Fibroblast of skin of right biceps (primary cell): ENCODE data around the gene FN1.

Source experiments
- DNase-seq: peaks from one replicate; pipeline ENCODE4 v3.0.0-alpha.2; 2013

FN1 gene

GRCh38 chr2:215382011-215382410, 53.9 kb downstream of the FN1 start:
- DNase-seq = no peak

- no peak for DNase-seq
Observed at GRCh38 chr2:215380699-215381098, 55.2 kb downstream of the FN1 start.

GRCh38 chr2:215379948-215380347, 55.9 kb downstream of the FN1 start:
- DNase-seq = no peak

- DNase-seq = no peak
Observed at GRCh38 chr2:215379039-215379438, 56.8 kb downstream of the FN1 start.

- no peak for DNase-seq
Observed at GRCh38 chr2:215378045-215378444, 57.8 kb downstream of the FN1 start.

- no peak for DNase-seq
Observed at GRCh38 chr2:215377283-215377682, 58.6 kb downstream of the FN1 start.

- no peak for DNase-seq
Observed at GRCh38 chr2:215376103-215376780, 59.6 kb downstream of the FN1 start.

- no peak for DNase-seq
Observed at GRCh38 chr2:215375467-215375830, 60.4 kb downstream of the FN1 start.

- no peak for DNase-seq
Observed at GRCh38 chr2:215374642-215375466, 61.0 kb downstream of the FN1 start.

GRCh38 chr2:215374002-215374401, 61.9 kb downstream of the FN1 start:
- DNase-seq = no peak

- no peak for DNase-seq
Observed at GRCh38 chr2:215372968-215373649, 62.8 kb downstream of the FN1 start.

GRCh38 chr2:215371915-215372897, 63.7 kb downstream of the FN1 start:
- no peak for DNase-seq

- no peak for DNase-seq
Observed at GRCh38 chr2:215370112-215370965, 65.5 kb downstream of the FN1 start.

GRCh38 chr2:215369181-215369760, 66.6 kb downstream of the FN1 start:
- no peak for DNase-seq

GRCh38 chr2:215368493-215368809, 67.4 kb downstream of the FN1 start:
- DNase-seq = no peak

- DNase-seq = peak; percentile 61
Observed at GRCh38 chr2:215367662-215368492, 68.0 kb downstream of the FN1 start.

GRCh38 chr2:215366440-215367032, 69.3 kb downstream of the FN1 start:
- DNase-seq = no peak

- DNase-seq = no peak
Observed at GRCh38 chr2:215365184-215365658, 70.6 kb downstream of the FN1 start.

GRCh38 chr2:215364157-215365155, 71.4 kb downstream of the FN1 start:
- DNase-seq = no peak
